Inflammatory macrophage treated with lipopolysaccharide for 1 hour (primary cell): ENCODE data around the gene ANKRD28.

ENCODE experiments used
- DNase-seq, 2 donors: peaks; one replicate each; pipeline ENCODE4 v3.0.0-alpha.2; 2020 to 2022

ANKRD28 gene

GRCh38 chr3:15659254-15659975 is 138.4 kb downstream of the ANKRD28 start:
- no peak for DNase-seq

GRCh38 chr3:15657016-15657415 is 140.8 kb downstream of the ANKRD28 start:
- peak in 1 of 2 donors; percentile 22 for DNase-seq

- no peak for DNase-seq
Observed at GRCh38 chr3:15656342-15656741, 141.4 kb downstream of the ANKRD28 start.

- DNase-seq, result no peak
Observed at GRCh38 chr3:15654891-15655290, 142.9 kb downstream of the ANKRD28 start.

DNA sequence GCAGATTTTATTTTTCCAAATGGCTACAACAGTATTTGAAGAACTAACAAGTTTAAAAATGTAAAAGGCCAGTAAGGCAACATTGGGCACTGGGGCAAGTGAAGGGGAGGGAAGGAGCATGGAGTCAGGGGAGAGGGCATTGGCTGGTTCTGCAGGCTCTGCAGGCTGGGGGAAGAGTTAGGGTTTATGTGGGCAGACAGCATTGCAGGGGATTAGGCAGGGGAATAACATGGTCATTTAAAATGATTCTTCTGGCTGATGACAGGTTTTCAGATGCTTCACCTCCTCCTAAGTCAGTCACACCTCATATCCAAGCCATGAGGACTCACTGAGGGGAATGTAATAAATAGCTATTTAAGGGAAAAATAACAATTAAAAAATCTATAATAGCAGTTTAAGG is 143.7 kb downstream of the ANKRD28 start:
- DNase-seq, result no peak

DNA sequence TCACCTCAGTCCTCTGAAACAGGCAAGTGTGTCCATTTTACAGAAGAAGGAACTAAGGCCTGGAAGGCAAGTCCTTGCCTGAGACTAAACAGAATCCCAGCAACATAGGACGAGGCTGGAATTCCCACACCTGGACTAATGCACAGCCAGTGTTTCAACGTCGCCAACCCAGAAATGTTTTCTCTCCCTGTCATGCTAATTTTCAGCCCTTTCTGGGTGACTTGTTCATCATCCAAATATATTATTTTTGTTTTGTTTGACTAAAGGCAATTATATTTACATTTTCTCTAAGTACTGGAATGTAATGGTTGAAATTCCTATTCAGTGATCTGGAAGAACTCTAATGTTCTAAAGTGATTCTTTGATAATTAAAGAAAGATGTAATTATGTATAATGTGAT is 144.5 kb downstream of the ANKRD28 start:
- DNase-seq, result no peak

DNA sequence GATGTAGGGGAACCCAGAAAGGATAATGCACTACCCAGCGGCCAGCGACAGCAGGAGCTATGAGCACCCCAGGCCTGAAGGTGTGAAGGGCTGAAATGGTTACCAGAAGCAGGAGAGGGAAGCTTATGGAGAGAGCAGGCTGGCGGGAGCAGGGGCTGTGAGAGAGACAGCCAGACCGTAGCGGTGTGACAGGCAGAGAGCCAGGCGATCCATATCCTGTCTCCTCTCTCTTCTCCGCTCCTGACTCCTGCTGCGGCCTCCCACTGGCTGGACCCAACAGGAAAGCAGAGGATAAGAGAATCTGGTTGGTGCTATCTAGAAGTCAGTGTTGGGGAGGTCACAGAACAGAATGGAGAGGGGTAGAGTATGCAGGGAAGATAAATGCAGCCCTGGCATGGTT is 146.4 kb downstream of the ANKRD28 start:
- DNase-seq, result no peak

- DNase-seq, result no peak
Observed at GRCh38 chr3:15649858-15650257, 147.9 kb downstream of the ANKRD28 start.

GRCh38 chr3:15649341-15649740 is 148.4 kb downstream of the ANKRD28 start:
- DNase-seq, result no peak

- DNase-seq, result peak; percentile 32 to 48
Observed at GRCh38 chr3:15647611-15648167, 150.1 kb downstream of the ANKRD28 start.

DNA sequence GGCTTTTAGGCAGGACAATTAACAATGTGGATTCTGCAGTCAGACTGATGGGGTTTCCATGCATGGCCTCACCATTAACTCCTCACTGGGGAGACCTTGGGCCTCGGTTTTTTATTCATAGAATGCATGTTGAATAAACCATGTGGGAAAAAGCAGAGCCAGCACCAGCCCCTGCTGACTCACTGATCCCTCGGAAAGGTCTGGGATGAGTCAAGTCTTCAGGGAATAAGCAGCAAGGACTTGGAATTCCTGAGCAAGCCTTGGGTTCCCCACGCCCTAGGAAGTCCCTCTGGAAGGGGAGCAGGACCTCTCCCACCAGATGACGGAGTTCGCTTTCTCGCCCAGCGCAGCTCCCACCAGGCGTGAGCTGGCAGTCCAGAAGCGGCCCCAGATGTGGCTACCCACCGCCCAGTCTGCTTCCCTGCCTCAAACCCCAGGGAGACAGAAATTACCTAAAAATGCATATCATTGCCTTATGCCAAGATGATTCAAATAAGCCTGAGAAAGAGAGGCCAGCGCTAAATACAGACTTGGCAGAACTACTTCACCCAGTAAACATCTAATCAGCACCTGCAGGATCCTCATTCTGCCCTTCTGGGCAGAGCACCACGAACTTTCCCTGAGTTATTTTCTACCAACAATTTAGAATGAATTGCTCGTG is 150.8 kb downstream of the ANKRD28 start:
- DNase-seq, result no peak

DNA sequence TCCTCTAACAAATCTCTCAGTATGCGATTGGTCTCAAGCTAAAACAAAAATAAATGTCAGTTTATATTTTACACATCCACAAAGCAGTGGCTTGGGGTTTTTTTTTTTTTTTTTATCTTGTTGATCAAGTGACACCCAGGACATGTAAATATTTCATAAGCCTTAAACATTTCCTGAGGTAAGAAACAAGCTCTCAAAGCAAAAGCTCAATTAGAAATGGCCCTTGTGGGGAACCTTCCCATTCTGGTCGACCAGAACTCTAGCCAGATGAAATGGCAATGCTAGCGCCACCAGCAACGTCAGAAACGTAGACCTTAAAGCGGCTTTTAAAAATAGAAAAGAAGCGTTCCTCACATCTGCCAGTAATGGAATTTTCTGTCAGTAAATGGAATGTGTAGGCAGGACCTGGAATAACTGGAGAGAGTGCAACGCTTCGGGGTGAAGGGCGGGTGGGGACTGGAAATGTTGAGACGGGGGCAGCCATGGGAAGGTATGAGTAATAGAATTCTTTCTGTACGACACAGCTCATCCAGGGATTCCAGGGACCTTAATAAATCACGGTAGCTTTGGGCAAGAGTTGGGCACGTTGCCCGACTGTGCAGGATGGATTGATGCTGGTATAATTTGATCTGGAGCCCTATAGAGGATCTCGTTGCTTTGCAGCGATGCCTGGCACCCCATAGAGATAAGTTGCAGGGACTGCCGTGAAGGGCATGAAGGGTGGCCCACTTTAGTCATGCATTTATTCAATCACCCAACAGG is 151.9 kb downstream of the ANKRD28 start:
- no peak for DNase-seq

- DNase-seq, result no peak
Observed at GRCh38 chr3:15645246-15645645, 152.5 kb downstream of the ANKRD28 start.

- no peak for DNase-seq
Observed at GRCh38 chr3:15638891-15639262, 158.9 kb downstream of the ANKRD28 start.

- DNase-seq, result no peak
Observed at GRCh38 chr3:15638193-15638890, 159.4 kb downstream of the ANKRD28 start.

- DNase-seq, result no peak
Observed at GRCh38 chr3:15637131-15637951, 160.4 kb downstream of the ANKRD28 start.

DNA sequence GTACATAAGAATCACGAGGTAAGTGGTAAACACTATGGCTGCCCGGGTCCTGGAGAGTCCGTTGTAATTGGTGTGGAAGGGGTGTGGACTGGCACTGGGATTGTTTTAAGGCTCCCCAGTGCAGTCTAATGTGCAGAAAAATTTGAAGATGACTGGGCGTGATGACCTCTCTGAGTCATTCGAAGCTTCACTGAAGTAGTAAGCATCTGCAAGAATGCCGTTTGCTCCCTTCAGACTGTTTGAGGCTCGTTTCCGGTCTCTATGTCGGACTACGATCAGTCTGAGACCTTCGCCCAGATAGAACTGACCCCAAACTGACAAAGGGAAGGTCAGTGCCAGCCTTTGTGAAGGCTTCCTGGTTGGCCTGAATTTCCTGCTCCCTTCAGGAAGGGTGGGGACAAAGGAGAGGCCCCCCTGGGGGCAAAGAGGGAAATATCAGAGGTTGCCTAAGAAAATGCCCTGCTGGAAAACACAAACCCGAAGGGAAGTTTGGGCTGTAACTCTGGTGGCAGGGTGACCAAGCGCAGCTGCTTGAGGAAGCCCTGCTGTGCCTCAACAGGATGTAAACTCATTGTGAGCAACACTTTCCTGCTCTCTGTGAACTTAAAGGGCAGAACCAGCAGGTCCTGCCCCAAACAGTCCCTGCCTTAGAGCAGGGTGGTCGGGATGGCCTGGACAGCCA is 161.6 kb downstream of the ANKRD28 start:
- DNase-seq, result peak; percentile 38 to 41

DNA sequence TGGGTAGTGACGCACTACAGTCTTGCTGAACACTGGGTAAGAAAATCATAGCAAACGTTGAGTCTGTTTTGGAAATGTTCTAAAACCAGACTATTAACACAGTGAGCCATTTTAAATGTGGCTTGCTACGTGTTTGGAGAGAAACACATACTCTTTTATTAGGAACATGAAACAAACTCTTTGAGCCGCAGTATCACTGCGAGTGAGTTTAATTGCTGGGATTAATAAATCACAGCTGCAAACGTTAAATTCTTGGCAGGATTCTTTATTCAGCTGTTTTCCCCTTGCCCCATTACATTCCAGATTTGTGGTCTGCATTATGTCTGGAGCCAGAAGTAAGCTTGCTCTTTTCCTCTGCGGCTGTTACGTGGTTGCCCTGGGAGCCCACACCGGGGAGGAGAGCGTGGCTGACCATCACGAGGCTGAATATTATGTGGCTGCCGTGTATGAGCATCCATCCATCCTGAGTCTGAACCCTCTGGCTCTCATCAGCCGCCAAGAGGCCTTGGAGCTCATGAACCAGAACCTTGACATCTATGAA is 162.6 kb downstream of the ANKRD28 start:
- no peak for DNase-seq

DNA sequence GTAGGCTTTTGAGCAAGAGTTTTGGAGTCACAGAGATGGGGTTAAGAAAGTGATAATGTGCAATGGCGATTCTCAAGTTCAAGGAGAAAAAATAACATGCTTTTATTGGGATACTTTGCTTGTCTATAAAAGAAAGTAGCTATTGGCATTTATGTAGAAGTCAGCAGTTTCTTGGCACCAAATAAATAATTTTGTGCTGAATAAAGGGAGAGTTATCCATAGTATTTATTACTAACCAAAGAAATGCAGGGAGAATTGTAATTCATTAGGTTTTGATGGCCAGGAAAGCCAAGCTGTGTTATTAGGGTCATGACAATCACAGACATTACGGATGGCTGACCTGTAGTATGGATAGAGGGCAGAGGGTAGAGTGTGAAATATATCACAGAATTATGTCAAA is 163.1 kb downstream of the ANKRD28 start:
- DNase-seq, result no peak

DNA sequence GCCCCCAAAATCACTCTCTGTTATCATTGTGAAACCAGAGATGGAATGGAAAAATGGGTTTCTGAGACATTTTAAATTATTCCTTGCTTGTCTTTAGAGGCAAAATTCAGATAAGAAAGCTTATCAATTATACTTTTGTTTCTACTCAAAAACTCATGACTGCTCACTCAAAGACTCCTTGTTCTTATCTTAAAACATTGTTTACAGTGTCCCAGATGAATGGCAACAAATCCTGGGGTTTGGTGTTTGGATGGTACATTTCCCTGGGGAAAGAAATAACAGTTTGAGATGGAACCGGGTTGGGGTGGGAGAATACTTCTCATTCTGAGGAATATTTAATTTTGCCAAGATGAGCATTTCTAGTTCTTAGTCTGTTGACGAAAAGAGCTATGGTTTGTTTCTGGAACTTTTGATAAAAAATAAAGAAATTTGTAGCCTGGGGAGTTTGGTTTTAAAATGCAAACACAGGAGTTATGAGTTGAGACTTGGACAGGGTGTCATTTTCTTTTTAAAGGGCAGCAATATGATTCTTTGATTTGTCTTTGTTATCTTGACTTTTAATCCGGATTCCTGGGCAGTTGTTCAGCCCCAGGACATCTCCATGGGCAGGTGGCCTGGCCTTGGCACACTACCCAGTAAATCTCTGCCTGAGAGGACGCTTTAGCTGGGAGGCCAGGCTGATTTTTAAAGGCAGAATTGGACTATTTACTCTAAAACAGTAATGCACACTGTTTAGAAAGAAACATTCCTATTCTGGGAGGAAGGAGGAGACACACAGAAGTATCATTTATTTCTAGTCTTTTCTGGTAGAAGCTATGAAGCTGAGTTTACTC is 163.8 kb downstream of the ANKRD28 start:
- DNase-seq, result no peak
